GM13976 (cell line): ENCODE data around the gene TAS2R40.
"Not testable (repeated sequence)": the region's sequence is repeated elsewhere in the genome, so short reads cannot be mapped to it uniquely, and the experiment has no call there.

ENCODE experiments used
- DNase-seq: peaks from one replicate; pipeline ENCODE4 v3.0.0; 2012; ENCODE audit warnings: low spot score
- in situ Hi-C: fragments of 300-500 bp; cut with MboI; formaldehyde crosslinking; loops from one replicate; pipeline ENCODE4 v1.12.0; 2022; ENCODE audit warnings: low sequenced_read_pairs, mixed read lengths, inconsistent platforms; ENCODE audit not compliant: unreplicated experiment
- TF ChIP-seq, protein P1 (sequence below): IDR thresholded peaks from 2 replicates; pipeline ENCODE4 v1.5.1; 2012; ENCODE audit warnings: borderline replicate concordance, mild to moderate bottlenecking; ENCODE audit not compliant: insufficient read depth; ENCODE audit errors: extremely low read depth, missing control alignments, control extremely low read depth

TAS2R40 gene

DNA sequence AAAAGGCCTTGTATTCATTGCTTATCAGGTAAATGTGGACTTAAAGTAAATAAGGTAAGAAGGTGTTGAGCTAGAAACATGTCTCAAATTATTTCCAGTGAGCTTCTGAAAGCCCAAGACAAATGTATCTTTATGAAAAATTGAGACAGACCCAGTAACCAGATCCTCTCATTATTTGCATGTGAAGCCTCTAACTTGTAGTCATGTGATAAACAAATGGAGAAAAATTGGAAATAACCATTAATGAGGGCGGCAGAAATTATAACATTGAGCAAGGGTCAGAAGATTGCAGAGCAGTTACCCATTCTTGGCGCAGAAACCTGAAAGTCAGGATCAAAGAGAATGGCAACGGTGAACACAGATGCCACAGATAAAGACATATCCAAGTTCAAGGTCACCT is at the start of gene TAS2R40:
TSS of gene TAS2R40 (plus strand) at position 301 of the 400 bp plus-strand sequence. CDS start at position 343, 42 bp downstream.
- TF ChIP-seq, protein P1, sequence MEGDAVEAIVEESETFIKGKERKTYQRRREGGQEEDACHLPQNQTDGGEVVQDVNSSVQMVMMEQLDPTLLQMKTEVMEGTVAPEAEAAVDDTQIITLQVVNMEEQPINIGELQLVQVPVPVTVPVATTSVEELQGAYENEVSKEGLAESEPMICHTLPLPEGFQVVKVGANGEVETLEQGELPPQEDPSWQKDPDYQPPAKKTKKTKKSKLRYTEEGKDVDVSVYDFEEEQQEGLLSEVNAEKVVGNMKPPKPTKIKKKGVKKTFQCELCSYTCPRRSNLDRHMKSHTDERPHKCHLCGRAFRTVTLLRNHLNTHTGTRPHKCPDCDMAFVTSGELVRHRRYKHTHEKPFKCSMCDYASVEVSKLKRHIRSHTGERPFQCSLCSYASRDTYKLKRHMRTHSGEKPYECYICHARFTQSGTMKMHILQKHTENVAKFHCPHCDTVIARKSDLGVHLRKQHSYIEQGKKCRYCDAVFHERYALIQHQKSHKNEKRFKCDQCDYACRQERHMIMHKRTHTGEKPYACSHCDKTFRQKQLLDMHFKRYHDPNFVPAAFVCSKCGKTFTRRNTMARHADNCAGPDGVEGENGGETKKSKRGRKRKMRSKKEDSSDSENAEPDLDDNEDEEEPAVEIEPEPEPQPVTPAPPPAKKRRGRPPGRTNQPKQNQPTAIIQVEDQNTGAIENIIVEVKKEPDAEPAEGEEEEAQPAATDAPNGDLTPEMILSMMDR, result no peak
- in situ Hi-C loops, result loop anchor here (25.0 kb wide), 1 partner anchor 584 kb away; no protein-coding TSS in a partner anchor
- DNase-seq, result no peak

DNA sequence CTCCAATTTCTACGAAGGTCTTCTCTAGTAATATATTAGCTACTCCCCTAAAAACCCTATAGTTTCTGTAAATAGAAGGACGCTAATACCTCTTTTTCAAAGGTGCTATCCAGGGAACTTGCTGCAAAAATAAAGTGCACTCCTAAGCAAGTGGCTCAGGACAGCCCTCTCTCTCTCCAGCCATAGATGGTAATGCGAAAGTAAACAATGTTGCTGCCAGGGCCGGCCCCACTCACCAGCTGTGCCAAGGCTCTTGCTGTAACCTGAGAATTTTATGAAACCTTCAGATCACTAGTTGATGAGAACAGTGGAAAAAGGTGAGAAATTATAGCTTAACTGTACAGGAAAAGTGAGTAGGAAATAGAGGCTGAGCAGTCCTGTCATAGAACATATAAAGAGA is 49.5 kb upstream of the TAS2R40 start:
- DNase-seq, result no peak
- TF ChIP-seq, protein P1, result no peak
- in situ Hi-C loops, result no loop called here

DNA sequence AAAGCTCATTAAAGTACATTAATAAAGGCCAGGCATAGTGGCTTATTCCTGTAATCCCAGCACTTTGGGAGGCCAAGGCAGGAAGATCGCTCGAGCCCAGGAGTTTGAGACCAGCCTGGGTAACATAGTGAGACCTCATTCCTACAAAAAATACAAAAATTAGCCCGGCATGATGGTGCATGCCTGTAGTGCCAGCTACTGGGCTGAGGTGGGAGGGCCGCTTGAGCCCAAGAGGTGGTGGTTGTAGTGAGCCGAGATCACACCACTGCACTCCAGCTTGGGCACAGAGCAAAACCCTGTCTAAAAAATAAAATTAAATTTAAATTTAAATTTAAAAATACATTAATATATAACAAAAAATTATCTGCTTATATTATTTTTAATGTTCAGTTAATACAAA is 45.7 kb upstream of the TAS2R40 start:
- TF ChIP-seq, protein P1, result no peak
- in situ Hi-C loops, result no loop called here
- DNase-seq, result no peak

DNA sequence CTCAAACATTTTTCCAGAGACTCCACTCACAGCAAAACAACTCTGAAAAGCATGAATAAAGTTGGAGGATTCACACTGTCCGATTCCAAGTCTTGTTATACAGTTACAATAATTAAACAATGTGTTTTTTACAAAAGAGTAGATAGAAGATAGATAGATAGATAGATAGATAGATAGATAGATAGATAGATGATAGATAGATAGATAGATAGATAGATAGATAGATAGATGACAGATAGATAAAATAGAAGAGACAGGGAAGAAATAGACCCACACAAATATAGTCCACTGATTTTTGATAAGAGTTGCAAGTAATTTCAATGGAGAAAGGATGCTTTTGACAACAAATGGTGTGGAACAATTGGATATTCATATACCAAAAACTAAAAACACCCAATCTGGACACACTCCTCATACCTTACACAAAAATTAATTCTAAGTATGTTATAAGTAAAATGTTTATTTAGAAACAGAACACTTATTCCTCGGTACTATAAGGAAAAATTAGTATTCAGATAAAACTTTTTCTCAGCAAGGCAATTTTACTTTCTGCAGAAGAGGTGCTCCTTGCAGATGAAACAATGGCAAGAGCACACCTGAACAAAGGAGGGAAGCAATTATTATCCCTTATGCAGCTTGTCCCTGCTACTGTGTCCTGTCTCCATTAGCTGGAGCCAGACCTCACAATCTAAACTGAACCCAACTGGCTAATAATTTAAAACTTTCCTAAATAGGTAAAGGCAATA is 44.3 kb upstream of the TAS2R40 start:
- TF ChIP-seq, protein P1, result no peak
- DNase-seq, result no peak
- in situ Hi-C loops, result no loop called here

DNA sequence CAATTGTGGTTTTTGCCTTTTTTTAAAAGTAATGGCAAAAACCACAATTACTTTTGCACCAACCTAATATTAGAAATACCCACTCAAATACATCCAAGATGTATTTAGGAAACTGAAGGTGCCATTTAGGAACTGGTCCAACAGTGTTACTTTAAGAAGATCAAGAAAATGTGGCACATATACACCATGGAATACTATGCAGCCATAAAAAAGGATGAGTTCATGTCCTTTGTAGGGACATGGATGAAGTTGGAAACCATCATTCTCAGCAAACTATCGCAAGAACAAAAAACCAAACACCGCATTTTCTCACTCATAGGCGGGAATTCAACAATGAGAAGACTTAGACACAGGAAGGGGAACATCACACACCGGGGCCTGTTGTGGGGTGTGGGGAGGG is 41.1 kb upstream of the TAS2R40 start:
- DNase-seq, in situ Hi-C loops: not testable (repeated sequence)

DNA sequence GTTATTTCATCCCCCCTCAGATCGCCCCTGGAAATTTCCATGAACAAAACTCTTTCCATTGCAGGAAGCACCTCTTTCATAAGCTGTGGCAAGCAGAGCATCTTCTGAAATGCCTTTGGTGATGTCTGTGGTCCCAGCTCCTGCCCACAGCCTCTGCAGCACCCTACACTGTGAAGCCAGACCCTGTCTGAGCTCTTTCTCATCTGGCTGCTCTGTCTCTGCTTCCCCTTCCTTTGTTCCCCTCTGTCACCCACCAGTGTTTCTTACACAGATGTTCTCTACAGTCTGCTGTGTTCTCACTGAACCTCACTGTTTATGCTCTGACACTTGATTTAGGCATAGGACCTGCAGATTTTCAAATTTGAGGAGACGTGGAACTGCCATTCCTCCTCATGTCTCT is 40.5 kb upstream of the TAS2R40 start:
- TF ChIP-seq, protein P1, result no peak
- no peak for DNase-seq
- in situ Hi-C loops, result no loop called here

DNA sequence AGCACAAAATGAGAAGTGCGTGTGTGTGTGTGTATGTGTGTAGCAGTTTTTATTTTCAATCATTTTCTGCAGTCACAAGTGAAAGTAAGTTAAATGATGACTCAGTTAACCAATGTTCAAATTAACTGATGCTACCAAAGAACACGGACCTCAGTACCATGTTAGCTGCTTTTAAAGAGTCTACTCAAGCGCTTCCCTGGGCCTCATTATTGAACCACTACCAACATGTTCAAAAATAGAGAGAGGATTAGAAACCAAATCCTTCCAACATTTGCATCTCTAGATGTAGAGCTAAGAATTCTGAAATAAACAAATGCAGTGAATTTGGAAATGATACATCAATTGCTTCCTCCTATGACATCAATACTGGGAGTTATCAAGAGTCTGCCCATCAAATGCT is 38.8 kb upstream of the TAS2R40 start, which contains the start of gene TAS2R39:
TSS of gene TAS2R39 (plus strand) at position 396 of the 400 bp plus-strand sequence. CDS start at position 396, 0 bp downstream.
- DNase-seq, result no peak
- in situ Hi-C loops, result no loop called here
- TF ChIP-seq, protein P1, result no peak
